Limb (tissue), 2 donors: ENCODE measurements around the gene ZNG1B.
"Not testable (repeated sequence)": the region's sequence is repeated elsewhere in the genome, so short reads cannot be mapped to it uniquely, and the experiment has no call there.

ENCODE experiments used
- DNase-seq, 2 donors: peaks; one replicate each; pipeline ENCODE4 v3.0.0-alpha.2; 2016; ENCODE audit errors: extremely low spot score in 2 of 2

Gene ZNG1B

DNA sequence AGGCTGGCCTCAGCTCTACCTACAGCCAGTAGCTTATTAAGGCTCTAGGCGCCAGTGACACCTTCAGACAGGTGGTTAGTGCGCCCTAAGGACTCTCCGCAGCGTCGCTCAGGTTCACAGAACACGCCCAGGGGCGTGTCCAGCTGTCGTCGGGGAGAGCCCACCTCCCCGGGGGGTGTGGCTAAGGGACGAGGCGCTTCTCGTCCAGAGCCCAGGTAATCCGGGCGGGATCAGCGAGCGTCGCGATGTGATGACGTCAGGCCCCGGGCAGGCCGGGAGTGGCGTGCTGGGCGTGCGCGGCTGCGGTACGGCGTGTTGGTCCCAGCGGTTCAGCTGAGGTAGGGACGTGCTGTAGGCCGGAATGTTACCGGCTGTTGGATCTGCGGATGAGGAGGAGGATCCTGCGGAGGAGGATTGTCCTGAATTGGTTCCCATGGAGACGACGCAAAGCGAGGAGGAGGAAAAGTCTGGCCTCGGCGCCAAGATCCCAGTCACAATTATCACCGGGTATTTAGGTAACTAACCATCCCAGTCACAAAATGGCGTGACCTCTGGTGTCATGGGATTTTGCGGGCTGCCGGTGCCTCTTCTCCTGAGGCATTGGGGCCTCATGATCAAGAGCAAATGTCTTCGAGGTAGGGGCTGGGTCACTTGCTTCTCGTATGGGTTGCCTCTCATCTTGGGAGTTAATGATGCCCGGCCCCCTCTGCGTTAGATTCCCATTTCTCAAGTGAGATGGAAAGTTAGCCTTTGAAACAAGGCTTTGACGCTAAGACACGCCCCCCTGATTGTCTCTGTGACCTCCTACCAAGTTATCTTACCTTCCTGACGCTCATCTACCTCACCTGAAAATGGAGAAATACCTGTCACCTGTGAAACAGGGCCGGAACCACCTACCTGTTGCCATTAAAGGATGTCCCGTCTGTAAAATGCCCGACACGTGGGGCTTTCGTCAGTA is at the start of gene ZNG1B:
Gene ZNG1B, plus strand, starts transcription at position 184 of the 958 bp plus-strand sequence. Its CDS starts 178 bp downstream, at position 362.
- DNase-seq, result peak in 1 of 2 donors; percentile 19

DNA sequence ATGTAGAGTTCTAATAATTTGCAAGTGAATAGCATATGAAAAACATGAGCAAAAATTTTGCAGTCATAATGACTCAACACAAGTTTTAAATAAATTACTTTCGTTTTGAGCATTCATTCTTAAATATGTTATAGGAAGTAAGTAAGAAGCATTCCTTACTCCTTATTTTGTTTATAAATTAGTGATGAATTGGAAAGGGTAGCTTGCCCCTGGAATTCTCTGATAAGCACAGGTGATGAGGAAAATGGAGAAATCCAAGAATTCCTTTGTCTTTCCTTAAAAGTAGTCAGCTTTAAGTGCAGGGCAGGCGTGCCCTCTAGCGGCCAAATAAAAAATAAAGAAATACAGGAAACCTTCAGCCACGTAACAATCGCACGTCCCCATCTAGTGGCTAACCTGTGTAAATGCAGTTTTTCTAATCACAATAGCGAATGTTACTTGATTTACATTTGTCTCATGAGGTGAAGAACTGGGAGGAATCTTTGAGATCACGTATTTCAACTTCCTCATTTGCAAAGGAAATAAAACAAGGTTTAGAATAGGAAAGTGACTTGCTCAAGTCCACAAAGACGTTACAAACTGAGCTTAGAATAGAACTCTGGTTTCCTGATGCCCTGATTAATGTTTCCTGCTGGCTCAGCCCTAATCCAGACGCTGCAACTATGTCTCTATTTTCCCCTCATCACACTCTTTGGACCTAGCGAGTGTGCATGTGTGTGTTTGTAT is 47.2 kb upstream of the ZNG1B start:
- DNase-seq, result peak; percentile 66 to 88

DNA sequence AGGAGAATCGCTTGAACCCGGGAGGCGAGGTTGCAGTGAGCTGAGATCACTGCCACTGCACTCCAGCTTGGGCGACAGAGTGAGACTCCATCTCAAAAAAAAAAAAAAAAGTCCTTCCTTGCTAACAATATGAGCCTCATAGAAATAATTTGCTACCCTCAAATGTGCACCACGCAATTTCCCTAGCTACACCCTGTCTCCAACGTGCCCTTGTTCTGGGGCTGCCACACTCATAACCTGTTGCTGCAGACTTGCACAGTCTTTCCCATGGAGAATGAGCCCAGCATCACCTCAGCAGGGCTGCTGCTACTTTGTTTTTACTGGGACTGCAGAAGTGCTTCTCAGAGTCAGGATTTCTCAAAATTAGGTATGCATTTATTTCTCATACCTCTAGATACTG is 46.4 kb upstream of the ZNG1B start:
- no peak for DNase-seq

GRCh38 chr2:113406114-113406513 is 31.4 kb upstream of the ZNG1B start:
- DNase-seq, result no peak

DNA sequence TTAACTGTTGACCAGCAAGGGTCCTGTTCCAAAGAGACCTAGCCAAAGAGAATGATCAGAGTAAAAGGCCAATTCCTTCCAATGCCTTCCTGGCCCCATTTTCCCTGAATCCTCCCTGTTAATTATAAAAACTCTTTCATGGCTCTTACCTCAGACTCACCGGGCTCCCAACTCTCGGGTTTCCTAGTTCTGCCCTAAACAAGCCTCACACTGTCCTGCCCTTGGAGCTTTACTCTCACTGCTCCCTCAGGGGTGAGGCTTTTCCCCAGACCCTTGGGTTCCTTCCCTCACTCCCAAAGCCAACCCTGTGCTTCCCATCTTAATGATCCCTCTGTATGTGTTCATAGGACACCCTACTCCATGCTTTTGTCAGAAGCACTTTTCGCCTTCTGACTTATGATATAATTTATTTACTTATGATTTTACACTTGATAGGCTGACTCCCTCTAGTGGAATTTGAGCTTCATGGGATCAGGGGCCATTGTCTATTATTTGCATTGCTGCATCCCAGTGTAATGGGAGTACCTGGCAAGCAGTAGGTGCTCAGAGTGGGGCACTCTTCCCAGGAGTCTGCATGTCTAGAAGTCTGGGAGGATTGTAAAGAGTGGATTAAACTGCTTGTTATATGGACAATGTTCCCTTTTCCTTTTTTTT is 29.9 kb upstream of the ZNG1B start:
- no peak for DNase-seq

DNA sequence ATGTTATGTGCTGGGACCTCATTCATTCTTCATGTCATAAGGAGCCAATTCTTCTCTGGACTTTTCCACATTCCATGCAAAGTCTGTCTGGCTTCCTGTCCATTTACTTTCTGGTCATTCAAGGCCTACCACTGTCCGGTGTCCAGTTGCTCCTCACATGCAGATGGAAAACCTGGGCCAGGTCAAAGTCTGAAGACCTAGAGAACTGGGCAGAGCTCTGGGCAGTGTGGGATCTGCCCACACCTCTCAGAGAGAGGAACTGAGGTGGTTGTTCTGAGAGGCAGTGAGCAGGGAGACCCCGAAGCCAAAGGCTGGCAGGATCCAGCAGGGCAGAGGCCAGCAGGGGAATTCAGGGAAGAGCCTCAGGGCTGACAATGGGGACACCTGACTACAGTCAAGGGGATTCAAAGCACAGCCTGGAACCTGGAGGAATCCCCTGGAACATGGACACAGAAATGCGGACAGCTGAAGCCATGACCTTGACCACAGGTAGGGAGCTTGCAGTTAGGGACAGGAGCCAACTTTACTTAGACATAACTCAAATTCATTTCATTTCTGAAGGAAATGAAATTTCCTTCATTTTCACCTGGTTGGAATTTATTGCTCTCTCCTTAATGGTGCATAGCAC is 25.7 kb upstream of the ZNG1B start:
- DNase-seq, result not testable (repeated sequence)

- not testable (repeated sequence) for DNase-seq
Observed at GRCh38 chr2:113412774-113413173, 24.7 kb upstream of the ZNG1B start.

GRCh38 chr2:113431773-113432172 is 5.7 kb upstream of the ZNG1B start:
- not testable (repeated sequence) for DNase-seq

DNA sequence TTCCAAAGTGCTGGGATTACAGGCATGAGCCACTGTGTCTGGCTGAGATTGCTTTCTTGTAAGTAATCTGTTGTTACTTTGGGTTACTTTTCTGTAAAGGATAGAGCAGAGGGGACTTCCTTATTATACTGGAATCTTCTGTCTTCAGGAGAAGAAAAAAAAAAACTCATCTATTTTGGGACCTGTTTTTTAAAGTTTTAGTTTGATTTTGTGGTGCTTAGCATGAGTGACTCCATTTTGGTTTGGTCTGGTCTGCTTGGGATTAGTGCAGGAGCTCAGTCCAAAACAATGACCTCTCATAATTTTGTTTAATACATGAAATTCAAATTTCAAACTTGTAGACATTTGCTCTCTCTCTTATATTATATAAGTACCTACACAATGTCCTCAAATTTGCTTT is 4.0 kb upstream of the ZNG1B start:
- not testable (repeated sequence) for DNase-seq

- not testable (repeated sequence) for DNase-seq
Observed at GRCh38 chr2:113465770-113466169, 28.3 kb downstream of the ZNG1B start.

DNA sequence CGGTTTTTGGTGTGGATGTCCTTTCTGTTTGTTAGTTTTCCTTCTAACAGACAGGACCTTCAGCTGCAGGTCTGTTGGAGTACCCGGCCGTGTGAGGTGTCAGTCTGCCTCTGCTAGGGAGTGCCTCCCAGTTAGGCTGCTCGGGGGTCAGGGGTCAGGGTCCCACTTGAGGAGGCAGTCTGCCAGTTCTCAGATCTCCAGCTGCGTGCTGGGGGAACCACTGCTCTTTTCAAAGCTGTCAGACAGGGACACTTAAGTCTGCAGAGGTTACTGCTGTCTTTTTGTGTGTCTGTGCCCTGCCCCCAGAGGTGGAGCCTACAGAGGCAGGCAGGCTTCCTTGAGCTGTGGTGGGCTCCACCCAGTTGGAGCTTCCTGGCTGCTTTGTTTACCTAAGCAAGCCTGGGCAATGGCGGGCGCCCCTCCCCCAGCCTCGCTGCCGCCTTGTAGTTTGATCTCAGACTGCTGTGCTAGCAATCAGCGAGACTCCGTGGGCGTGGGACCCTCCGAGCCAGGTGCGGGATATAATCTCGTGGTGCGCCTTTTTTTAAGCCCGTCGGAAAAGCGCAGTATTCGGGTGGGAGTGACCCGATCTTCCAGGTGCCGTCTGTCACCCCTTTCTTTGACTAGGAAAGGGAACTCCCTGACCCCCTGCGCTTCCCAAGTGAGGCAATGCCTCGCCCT is 39.3 kb downstream of the ZNG1B start:
- not testable (repeated sequence) for DNase-seq

GRCh38 chr2:113496527-113496926 is 59.0 kb downstream of the ZNG1B start:
- not testable (repeated sequence) for DNase-seq

DNA sequence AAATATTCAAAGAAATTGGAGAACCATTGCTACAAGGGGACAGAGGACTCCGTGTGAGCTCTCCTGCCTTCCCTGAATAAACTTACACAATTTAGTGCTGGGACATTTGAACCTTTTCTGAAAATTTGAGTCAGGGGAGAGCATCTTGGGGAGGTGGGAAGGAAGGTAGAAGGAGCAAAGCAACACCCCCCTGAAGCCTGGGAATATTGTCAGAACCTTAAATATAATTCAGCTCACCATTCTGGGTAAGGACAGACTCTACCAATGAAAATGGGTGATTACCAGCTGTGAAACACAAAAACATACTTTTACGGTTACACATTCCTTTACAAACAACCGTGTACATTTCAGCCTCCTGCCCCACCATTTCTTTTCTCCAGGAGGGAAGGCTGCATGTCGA is 60.9 kb downstream of the ZNG1B start, which contains the start of gene FOXD4L1:
Gene FOXD4L1, plus strand, starts transcription at position 301 of the 400 bp plus-strand sequence. CDS start 592 bp downstream, outside the sequence.
- not testable (repeated sequence) for DNase-seq

DNA sequence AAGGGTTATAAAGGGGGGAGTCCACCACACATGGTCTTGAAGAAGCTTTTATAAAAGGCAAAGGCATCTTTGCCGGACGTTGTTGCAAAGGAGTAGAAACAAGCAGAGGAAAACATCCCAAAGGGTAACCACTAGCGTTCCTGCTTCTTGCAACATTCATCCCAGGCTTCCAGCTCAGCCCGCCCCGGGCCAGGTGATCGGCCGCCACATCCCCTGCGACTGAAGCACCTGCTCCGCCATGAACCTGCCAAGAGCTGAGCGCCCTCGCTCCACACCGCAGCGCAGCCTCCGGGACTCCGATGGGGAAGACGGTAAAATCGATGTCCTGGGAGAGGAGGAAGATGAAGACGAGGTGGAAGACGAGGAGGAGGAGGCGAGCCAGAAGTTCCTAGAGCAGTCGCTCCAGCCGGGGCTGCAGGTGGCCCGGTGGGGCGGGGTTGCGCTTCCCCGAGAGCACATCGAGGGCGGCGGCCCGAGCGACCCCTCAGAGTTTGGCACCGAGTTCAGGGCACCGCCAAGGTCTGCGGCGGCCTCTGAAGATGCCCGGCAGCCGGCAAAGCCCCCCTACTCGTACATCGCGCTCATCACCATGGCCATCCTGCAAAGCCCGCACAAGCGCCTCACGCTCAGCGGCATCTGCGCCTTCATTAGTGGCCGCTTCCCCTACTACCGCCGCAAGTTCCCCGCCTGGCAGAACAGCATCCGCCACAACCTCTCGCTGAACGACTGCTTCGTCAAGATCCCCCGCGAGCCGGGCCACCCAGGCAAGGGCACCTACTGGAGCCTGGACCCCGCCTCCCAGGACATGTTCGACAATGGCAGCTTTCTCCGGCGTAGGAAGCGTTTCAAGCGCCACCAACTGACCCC is 61.8 kb downstream of the ZNG1B start:
- DNase-seq, result not testable (repeated sequence)

- not testable (repeated sequence) for DNase-seq
Observed at GRCh38 chr2:113499886-113500722, 62.6 kb downstream of the ZNG1B start.

- peak in 1 of 2 donors; percentile 30 for DNase-seq
Observed at GRCh38 chr2:113500723-113501038, 63.2 kb downstream of the ZNG1B start.

DNA sequence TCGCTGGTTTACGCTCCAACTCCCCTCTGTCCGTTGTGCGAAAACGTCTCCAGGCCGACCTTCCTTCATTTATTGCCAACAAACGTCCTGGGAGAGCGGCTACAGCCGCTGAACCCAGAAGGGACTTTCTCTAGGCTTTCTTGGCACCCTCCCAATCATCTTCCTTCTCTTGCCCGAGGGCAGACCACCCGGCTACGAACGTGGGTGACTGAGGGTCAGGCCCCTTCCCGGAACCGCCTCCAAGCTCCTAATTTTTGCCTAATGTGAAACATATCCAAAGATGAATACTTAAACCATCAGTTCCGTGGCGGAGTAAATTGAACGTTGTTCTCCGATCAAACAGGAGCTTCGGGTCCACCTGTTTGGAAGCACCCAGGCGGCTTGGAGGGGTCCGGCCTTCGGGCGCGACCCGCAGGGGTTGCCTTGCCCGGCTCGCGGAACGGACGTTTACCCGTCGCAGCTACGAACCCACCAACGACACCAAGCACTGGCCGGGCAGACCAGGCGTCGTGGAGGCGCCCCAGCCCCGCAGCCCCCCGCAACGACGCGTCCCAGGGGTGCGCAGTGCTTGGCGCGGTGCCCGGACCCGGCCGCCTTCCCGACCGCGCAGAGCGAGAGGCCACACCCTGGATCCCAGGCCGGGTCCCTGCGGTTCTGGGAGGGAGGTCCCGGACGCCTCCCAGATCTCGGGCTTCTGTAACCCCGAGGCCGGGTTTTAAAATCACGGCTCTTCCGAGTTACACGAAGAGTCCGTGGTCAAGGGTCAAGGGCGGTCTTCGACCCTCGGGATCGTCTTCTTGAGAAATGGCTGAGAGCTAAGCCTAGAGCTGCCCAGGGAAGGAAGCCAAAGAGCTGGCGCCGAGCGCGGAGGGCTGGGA is 65.0 kb downstream of the ZNG1B start:
- peak in 1 of 2 donors; percentile 52 for DNase-seq
